ENCODE data around the gene IGF2. TPM values are rescaled to one million over a fixed set of nuclear protein-coding genes. Genes with fewer than 3 reads are reported as not detected.
A peak's percentile ranks its signal among the peaks of the same experiment; 100 is the strongest.

The IGF2 gene
- total and polyA plus RNA-seq, 2 of the 8 experiments (the other 6 are each of a cell fraction or from before 2014, with no cell fraction given), result 0.74 to 1.5 TPM

DNA sequence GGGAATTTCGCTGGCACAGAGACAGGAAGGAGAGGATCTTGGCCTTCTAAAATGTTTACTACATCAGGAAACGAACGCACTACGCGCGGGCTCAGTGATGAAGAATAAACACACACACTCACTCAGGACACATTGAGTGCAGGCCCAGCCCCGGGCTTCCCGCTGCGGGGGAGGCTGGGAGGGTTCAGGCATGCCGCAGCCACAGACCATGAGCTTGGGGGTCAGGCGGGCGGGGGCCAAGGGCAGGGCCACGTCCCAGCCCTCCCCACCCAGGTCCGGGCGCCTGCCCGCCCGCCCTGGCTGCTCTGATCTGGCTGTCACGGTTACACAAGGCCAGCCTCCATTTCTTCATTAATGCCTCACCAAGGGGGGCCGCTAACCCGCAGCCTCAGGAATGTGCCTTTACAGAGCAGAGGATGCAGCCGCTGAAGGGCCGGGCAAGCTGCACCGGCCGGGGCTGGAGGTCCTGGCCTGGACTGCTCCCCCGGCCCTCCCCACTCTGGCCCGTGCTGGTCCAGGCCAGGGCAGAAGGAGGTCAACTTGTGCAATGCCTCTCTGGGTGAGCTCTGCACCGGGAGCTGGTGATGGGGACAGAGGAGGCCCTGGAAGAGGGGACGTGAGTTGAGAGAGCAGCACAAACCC lies 41.7 kb downstream of the IGF2 start:
- WGBS, 2 experiments (ENCODE audit: extremely low coverage in 1 of 2, insufficient coverage in 1 of 2, insufficient read length in 1 of 2, insufficient replicate concordance in 2 of 2, low coverage in 1 of 2, low lambda C conversion rate in 2 of 2, missing lambda C conversion rate in 1 of 2), result 28% methylated on average over 16 of the region's 28 CpGs; no CpG with 5 or more reads in 1 of the 2 experiments
- H3K9me3 ChIP-seq (ENCODE audit: insufficient read depth in 2 of 2, low read depth in 1 of 2, low read length in 1 of 2), result no peaks in the 10 kb centered on the region; a peak in 1 of 4 replicates
- TF ChIP-seq HDAC2 (IDR thresholded peaks at IDR 0.05; ENCODE audit: borderline replicate concordance in 1 of 2, low read depth in 2 of 2, low read length in 2 of 2), result no peak
- peak; percentile 57; the same call in 1 of the 2 replicates for TF ChIP-seq YY1 (IDR thresholded peaks at IDR 0.05; ENCODE audit: low read depth, low read length)
- TF ChIP-seq CEBPB (IDR thresholded peaks at IDR 0.05; ENCODE audit: low read depth, low read length), result peak; percentile 29
- TF ChIP-seq NANOG (IDR thresholded peaks at IDR 0.05; ENCODE audit: insufficient read depth, low read depth, low read length, poor library complexity, severe bottlenecking), result peak; percentile 58
- TF ChIP-seq ZNF274 (IDR thresholded peaks at IDR 0.05; ENCODE audit: borderline replicate concordance, extremely low read depth, low read length), result no peak
- no peak for TF ChIP-seq SIX5 (IDR thresholded peaks at IDR 0.05; ENCODE audit: low read depth, low read length)
- no peak for TF ChIP-seq SUZ12 (IDR thresholded peaks at IDR 0.05; ENCODE audit: low read length)
- no peak for TF ChIP-seq POLR2AphosphoS5 (IDR thresholded peaks at IDR 0.05; ENCODE audit: low read depth, low read length)
- TF ChIP-seq CHD2 (IDR thresholded peaks at IDR 0.05; ENCODE audit: low read length), result no peak
- peak in 1 of 2 experiments; percentile 1; a peak in 1 of 4 replicates for TF ChIP-seq RAD21 (IDR thresholded peaks at IDR 0.05 in 1 of 2, conservative IDR thresholded peaks at IDR 0.05 in 1 of 2; ENCODE audit: low read depth in 2 of 2, low read length in 2 of 2)

More for the DNA sequence above, 41.7 kb downstream of the IGF2 start:
- DNase-seq (ENCODE audit: low read depth in 1 of 2, low spot score in 2 of 2) (peak; percentile 33 to 80), FAIRE-seq (no peak)
- Histone ChIP-seq H3K18ac (ENCODE audit: extremely low read depth, low read length) (peak overlapping the region; percentile 83; the same call in 1 of the 2 replicates), H2BK5ac (ENCODE audit: low read depth, low read length) (peak overlapping the region; percentile 83; the same call in 1 of the 2 replicates), H3K36me3 (ENCODE audit: control insufficient read depth in 2 of 4, insufficient read depth in 4 of 4, low read length in 3 of 4) (no peaks in the 10 kb centered on the region), H3K14ac (ENCODE audit: insufficient read length) (no peak overlapping the region), H3K23ac (ENCODE audit: insufficient read length) (no peak overlapping the region), H3K4me1 (replicated peaks in 1 of 4; ENCODE audit: control insufficient read depth in 3 of 4, insufficient read depth in 4 of 4, low read length in 3 of 4) (peaks cover 0 to 35% (median 23%) of the 10 kb centered on the region in 4 experiments; a peak in 6 of 7 replicates), H3K23me2 (ENCODE audit: low read depth, low read length) (peaks cover 5% of the 10 kb centered on the region; the same call in 1 of the 2 replicates), H3K27me3 (replicated peaks in 1 of 4; ENCODE audit: control insufficient read depth in 3 of 4, extremely low read depth in 1 of 4, insufficient read depth in 3 of 4, low read length in 3 of 4) (peaks cover 0 to 3% (median 0%) of the 10 kb centered on the region in 4 experiments; a peak in 1 of 7 replicates), H4K20me1 (replicated peaks in 1 of 2; ENCODE audit: control insufficient read depth in 1 of 2, insufficient read depth in 2 of 2, low read length in 2 of 2) (peaks cover 0 to 1% of the 10 kb centered on the region in 2 experiments), H4K91ac (replicated peaks; ENCODE audit: insufficient read length, low read length) (peak overlapping the region; percentile 97), H3K9ac (replicated peaks in 1 of 4; ENCODE audit: extremely low read depth in 1 of 4, low read depth in 3 of 4, low read length in 3 of 4) (no peak overlapping the region; a peak in 1 of 7 replicates), H2BK12ac (ENCODE audit: low read depth, low read length) (peak overlapping the region; percentile 95; the same call in 1 of the 2 replicates), H3K4ac (replicated peaks; ENCODE audit: insufficient read length, low read depth, low read length) (no peak overlapping the region), H2BK120ac (replicated peaks; ENCODE audit: low read depth, low read length) (peak overlapping the region; percentile 29), H3K4me3 (ENCODE audit: extremely low read depth in 1 of 4, insufficient read depth in 2 of 4, low read depth in 3 of 4, low read length in 4 of 4) (peak overlapping the region in 1 of 4 experiments; percentile 11; a peak in 1 of 8 replicates), H3K79me1 (ENCODE audit: low read depth, low read length) (no peaks in the 10 kb centered on the region), H3K4me2 (ENCODE audit: insufficient read depth in 1 of 2, low read depth in 2 of 2, low read length in 2 of 2) (peak overlapping the region; percentile 3 to 48; a peak in 3 of 4 replicates), H3K27ac (ENCODE audit: low read depth, low read length) (no peak overlapping the region), H2BK15ac (ENCODE audit: low read length) (peak overlapping the region; percentile 48), H2AFZ (ENCODE audit: low read length) (no peak overlapping the region), H2BK20ac (ENCODE audit: low read length) (0 out of 2 replicates have a peak overlapping the region, but pooled peaks have one; percentile 72), H4K5ac (ENCODE audit: insufficient read length, low read depth, low read length) (peak overlapping the region; percentile 13), H2AK5ac (ENCODE audit: low read depth, low read length) (no peak overlapping the region), H4K8ac (ENCODE audit: extremely low read depth, insufficient read depth, low read length) (peak overlapping the region; percentile 80; the same call in 1 of the 2 replicates), H3K56ac (replicated peaks; ENCODE audit: insufficient read length, low read depth, low read length) (no peak overlapping the region), H3K79me2 (ENCODE audit: control insufficient read depth in 1 of 2, insufficient read depth in 2 of 2, low read length in 2 of 2) (no peaks in the 10 kb centered on the region)
- ChIA-PET CTCF (ENCODE audit: partially characterized antibody) (interaction anchor here (0.8 to 8.3 kb wide), 8 partner anchors 8 to 404 kb away, joined by 3 to 80 read pairs (median 4); no protein-coding TSS in a partner anchor), POLR2A (ENCODE audit: partially characterized antibody) (interaction anchor here (1.5 kb wide), 1 partner anchor 40 kb away, joined by 5 read pairs; no protein-coding TSS in a partner anchor)

Data from H1 (cell line).